Lower leg skin (tissue), 4 donors: Measurements from ENCODE around the gene PLEKHA1. TPM values are rescaled to one million over a fixed set of nuclear protein-coding genes. Genes with fewer than 3 reads are reported as not detected.

Experiments
- DNase-seq, 2 donors: peaks; one replicate each; pipeline ENCODE4 v3.0.0-alpha.2; 2019; ENCODE audit warnings: low spot score in 2 of 2
- H3K4me3 ChIP-seq: fragments of 200-600 bp; sonication (generic); 2 replicates; pipeline ENCODE4 v1.5.1; 2017; ENCODE audit warnings: mild to moderate bottlenecking, low read depth; ENCODE audit not compliant: poor library complexity, severe bottlenecking
- POLR2A ChIP-seq, 2 donors: fragments of 450-650 bp; IDR thresholded peaks; one replicate each; pipeline ENCODE4 v1.6.1; 2016 to 2017; ENCODE audit warnings: antibody characterized with exemption in 2 of 2, mild to moderate bottlenecking in 1 of 2, moderate library complexity in 1 of 2
- WGBS, 2 donors: methylation state at CpG; one replicate each; pipeline ENCODE4 v1.1.5; 2018; 5-methylcytosine and 5-hydroxymethylcytosine counted together
- intact Hi-C: fragments of 100-400 bp; cut with DNase I; formaldehyde crosslinking; loops from one replicate; pipeline ENCODE4 v1.15.0; 2023; ENCODE audit warnings: low total_unique reads
- total RNA-seq, 4 donors: library from RNA; depleted of rRNA; stranded (reverse); fragments of >200 nt; gene quantifications; one replicate each; pipeline ENCODE4 v1.1.0, GENCODE V29; 2016
- TF ChIP-seq, protein P1 (sequence below), 3 donors: fragments of 450-650 bp; IDR thresholded peaks; one replicate each; pipeline ENCODE4 v1.5.1; 2016; ENCODE audit warnings: antibody characterized with exemption in 3 of 3, mild to moderate bottlenecking in 3 of 3, moderate library complexity in 2 of 3

PLEKHA1 gene
- total RNA-seq, 4 donors from 2014 or later, result 83.6 to 116 (median 105) TPM

- intact Hi-C loops, result no loop called here
- peak overlapping the region; percentile 33 for H3K4me3 ChIP-seq
- DNase-seq, result peak in 1 of 2 donors; percentile 88
- 0 to 2% methylated on average over 26 to 32 of the region's 40 CpGs for WGBS, 2 donors
- no peak for TF ChIP-seq POLR2A (IDR thresholded peaks at IDR 0.05)
- TF ChIP-seq, protein P1, sequence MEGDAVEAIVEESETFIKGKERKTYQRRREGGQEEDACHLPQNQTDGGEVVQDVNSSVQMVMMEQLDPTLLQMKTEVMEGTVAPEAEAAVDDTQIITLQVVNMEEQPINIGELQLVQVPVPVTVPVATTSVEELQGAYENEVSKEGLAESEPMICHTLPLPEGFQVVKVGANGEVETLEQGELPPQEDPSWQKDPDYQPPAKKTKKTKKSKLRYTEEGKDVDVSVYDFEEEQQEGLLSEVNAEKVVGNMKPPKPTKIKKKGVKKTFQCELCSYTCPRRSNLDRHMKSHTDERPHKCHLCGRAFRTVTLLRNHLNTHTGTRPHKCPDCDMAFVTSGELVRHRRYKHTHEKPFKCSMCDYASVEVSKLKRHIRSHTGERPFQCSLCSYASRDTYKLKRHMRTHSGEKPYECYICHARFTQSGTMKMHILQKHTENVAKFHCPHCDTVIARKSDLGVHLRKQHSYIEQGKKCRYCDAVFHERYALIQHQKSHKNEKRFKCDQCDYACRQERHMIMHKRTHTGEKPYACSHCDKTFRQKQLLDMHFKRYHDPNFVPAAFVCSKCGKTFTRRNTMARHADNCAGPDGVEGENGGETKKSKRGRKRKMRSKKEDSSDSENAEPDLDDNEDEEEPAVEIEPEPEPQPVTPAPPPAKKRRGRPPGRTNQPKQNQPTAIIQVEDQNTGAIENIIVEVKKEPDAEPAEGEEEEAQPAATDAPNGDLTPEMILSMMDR (IDR thresholded peaks at IDR 0.05), result no peak
These were observed 86.4 kb downstream of the PLEKHA1 start for GRCh38 chr10:122460891-122461293.

- peak within 1 kb of the TSS; percentile 51 for H3K4me3 ChIP-seq
- TF ChIP-seq POLR2A (IDR thresholded peaks at IDR 0.05), result no peak
- TF ChIP-seq, protein P1 (IDR thresholded peaks at IDR 0.05), result no peak
- no CpG with 5 or more reads among the region's 56 CpGs for WGBS, 2 donors
- intact Hi-C loops, result no loop called here
- DNase-seq, result peak in 1 of 2 donors; percentile 95
These were observed 86.8 kb downstream of the PLEKHA1 start, which contains the start of gene HTRA1 for GRCh38 chr10:122461367-122461728. Gene HTRA1 (plus strand): TSS chr10:122461553. CDS start chr10:122461653, 100 bp downstream.

- H3K4me3 ChIP-seq, result peak overlapping the region; percentile 51
- peak in 1 of 2 donors; percentile 90 for DNase-seq
- no peak for TF ChIP-seq POLR2A (IDR thresholded peaks at IDR 0.05)
- TF ChIP-seq, protein P1 (IDR thresholded peaks at IDR 0.05), result no peak
- intact Hi-C loops, result no loop called here
- 1 to 2% methylated on average over 16 to 32 of the region's 95 CpGs for WGBS, 2 donors
These were observed 87.4 kb downstream of the PLEKHA1 start for GRCh38 chr10:122461729-122462532.

GRCh38 chr10:122462533-122463465 is 88.3 kb downstream of the PLEKHA1 start:
- intact Hi-C loops, result no loop called here
- TF ChIP-seq POLR2A (IDR thresholded peaks at IDR 0.05), result no peak
- TF ChIP-seq, protein P1 (IDR thresholded peaks at IDR 0.05), result no peak
- peak; percentile 68 to 95 for DNase-seq
- peak overlapping the region; percentile 51 for H3K4me3 ChIP-seq
- 5 to 12% methylated on average over 45 to 47 of the region's 47 CpGs for WGBS, 2 donors

DNA sequence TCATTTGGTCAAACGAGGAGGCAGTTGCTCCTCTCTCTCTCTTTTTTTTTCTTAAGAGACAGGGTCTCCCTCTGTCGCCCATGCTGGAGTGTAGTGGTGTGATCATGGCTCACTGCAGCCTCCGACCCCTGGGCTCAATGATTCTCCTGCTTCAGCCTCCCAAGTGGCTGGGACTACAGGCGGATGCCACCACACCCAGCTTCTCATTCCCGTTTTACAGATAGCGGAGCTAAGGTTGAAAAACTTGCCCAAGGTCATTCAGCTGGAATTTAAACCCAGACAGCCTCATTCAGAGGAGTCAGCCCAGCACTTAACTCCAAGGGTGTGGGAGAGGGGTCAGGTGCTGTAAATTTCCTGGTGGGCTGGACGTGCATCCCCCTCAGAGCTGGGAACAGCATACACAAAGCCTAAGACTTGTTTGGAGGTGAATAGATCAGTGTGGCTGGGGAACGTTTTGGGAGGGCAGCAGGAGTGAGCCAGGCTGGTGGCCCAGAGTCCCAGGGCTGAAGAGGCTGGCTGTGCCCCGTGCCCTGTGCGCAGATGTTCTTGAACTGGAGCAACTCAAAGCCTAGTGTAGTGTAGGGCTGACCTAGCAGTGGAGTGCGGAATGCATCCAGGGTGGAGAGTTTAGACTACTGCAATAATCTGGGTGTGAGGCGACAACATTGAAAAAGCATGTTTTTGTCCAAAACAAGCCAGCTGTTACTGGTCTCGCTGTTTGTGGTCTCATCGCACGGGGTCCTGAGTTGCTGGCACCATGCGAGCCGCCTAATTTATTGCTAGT is 89.2 kb downstream of the PLEKHA1 start:
- 40 to 53% methylated on average over 17 of the region's 17 CpGs for WGBS, 2 donors
- peak; percentile 14 to 87 for DNase-seq
- TF ChIP-seq, protein P1 (IDR thresholded peaks at IDR 0.05), result no peak
- TF ChIP-seq POLR2A (IDR thresholded peaks at IDR 0.05), result no peak
- no peak overlapping the region for H3K4me3 ChIP-seq
- intact Hi-C loops, result no loop called here
